Measurements from ENCODE around the gene DTNB.
"Not testable (repeated sequence)": the region's sequence is repeated elsewhere in the genome, so short reads cannot be mapped to it uniquely, and the experiment has no call there.

DTNB gene

DNA sequence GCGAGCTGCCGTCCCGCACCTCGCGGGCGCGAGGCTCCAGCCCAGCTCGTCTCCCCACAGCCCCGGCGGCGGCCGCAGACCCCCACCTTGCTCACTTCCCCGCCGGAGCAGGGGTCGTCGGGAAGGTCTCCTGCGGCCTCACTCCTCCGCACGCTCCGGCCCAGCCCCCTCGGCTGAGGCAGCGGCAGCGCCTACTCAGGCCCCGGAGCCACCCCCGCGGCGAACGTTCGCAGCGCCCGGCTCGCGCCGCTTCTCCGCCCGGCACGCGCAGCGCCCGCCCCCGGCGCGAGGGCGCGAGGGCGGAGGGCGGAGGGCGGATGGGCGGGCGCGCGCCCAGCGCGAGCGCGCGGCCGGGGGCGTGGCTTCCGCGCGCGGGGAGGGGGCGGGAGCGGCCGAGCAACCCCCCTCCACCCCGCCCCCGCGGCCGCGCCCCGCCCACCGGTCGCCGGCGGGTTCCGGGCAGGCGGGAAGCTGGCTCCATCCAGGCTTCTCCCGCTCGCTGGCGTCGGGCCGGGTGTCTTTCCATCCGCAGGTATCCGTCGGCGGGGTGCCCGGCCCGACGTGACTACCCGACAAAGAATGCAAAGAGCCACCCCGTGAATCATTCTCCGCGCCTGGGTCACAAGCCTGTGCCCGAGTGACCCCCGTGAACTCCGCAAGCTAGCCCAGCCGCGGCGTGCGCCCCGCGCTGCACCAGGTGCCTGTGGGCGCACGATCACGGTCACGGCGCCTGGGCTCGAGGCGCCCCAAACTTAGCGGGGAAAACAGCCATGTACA lies at the start of gene DTNB:
Gene DTNB (minus strand): TSS at position 278 of the 777 bp plus-strand sequence. CDS start 20,917 bp downstream, outside the sequence.
- DNase-seq = peak; percentile 72

GRCh38 chr2:25722224-25722623 lies 48.8 kb upstream of the DTNB start:
- no peak for DNase-seq

DNA sequence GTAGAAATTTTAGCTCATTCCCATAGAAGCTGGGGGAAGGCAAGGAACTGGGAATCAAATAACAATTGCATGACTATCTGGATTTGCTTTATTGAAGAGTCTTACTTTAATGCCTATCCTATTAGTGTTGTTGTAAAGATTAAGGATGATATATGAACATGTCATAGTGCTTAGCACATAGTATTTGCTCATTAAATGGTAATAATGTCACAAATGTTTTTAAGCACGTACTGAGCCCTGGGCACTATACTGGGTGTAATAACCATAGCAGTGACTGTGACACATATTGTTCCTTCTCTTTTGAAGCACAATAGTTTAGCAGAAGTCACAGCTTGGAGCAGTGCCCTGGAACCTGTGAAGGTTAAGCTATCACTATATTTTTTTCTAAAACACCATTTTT lies 47.2 kb upstream of the DTNB start:
- DNase-seq = no peak

DNA sequence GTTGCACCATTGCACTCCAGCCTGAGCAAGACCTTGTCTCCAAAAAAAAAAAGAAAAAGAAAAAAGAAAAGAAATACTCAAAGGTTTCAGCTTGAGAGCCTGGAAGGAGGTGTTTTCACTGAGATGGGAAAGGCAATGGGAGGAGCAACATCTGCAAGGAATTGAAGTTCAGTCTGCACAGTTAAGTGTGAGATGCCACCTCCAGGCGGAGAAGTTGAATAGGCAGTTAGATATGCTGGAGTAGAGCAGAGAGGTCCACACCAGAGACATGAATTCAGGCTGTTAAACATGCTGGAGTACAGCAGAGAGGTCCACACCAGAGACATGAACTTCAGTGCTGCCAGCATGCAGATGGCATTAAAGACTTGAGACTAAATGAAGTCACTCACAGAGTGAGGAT lies 41.4 kb upstream of the DTNB start:
- no peak for DNase-seq

GRCh38 chr2:25712455-25712854 lies 39.1 kb upstream of the DTNB start:
- DNase-seq = no peak

GRCh38 chr2:25711675-25712354 lies 38.4 kb upstream of the DTNB start:
- DNase-seq = no peak

DNA sequence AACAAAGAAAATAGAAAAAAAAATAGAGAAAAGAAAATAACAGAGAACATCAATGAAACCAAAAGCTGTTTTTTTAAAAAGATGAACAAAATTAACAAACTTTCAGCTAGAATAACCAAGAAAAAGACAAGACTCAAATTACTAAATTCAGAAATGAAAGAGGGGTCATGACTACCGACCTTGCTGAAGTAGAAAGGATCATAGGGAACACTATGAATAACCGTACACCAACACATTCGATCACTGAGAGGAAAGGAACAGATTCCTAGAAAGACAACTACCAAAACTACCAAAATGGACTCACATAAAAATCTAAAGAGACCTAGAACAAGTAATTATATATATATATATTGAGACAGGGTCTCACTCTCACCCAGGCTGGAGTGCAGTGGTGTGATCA lies 37.4 kb upstream of the DTNB start:
- DNase-seq = no peak

GRCh38 chr2:25709349-25709748 lies 36.0 kb upstream of the DTNB start:
- DNase-seq = no peak

DNA sequence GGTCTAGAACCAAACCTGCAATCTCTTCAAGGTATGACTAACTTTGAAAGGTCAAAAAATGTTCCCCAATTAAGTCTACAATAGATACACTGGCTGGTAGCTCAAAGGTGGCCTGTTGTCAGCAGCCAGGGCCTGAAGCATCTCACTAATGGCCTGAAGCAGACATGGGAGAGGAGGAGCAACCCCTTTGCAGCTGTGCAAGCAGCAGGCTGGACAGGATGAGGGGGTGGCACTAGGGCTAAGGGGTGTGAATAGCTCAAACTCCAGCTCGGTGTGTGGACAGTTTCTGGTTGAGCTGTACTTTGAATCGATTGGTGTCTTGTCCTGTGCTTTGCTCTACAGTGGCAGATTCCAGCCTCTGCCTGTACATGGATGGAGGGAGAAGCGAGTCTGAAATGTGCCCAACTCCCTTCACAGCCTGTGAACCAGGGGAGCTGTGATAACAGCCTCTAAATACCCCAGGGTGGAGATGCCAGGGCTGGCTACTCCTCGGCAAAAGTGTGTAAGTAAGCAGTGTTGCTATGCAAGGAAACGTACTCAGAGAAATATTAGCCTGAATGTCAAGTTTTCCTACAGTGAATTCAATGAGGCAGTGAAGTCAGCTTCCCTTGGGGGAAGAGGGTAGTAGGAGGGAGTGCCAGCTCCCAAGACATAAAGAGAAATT lies 34.7 kb upstream of the DTNB start:
- no peak for DNase-seq

- not testable (repeated sequence) for DNase-seq
Measured at GRCh38 chr2:25705575-25705974, 32.2 kb upstream of the DTNB start.

GRCh38 chr2:25701801-25702200 lies 28.4 kb upstream of the DTNB start:
- DNase-seq = no peak

- DNase-seq = peak; percentile 47
Measured at GRCh38 chr2:25700221-25700660, 26.9 kb upstream of the DTNB start.

DNA sequence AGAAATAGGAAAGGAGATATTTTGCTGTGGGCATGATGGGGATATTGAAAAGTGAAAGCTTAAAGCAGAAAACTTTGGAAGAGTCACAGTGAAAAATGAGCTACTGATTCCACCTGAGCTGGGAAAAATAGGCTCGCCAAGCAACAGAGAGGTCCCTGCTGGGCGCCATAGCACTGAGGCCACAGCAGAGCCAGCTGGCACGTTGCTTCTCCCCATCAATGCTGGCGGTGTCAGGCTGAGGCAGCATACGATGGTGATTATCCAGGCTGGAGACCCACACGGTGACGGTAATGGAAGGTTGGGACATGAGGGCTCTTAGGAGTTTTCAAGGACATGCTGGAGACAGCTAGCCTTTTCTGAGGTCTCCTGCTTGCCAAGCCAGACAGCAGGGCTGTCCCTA lies 25.8 kb upstream of the DTNB start:
- no peak for DNase-seq

DNA sequence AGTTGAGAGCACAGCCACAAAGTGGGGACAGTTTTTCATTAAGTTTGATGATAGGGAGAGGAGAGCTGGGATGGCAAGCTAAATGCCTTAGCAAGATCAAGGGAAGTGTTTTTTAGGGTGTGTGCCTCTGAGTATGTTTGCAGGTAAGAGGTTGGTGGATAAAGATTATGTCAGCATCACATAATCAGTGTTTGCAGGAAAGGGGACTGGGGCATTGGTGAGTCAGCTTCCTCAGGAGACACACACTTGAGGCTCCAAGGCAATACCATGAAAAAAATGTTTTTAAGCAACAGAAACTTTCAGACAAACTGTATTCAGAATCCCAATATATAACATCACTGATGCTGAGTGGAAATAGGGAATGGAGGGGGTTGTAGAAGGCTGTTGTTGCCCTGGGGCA lies 25.4 kb upstream of the DTNB start:
- DNase-seq = no peak

GRCh38 chr2:25697559-25698341 lies 24.4 kb upstream of the DTNB start:
- no peak for DNase-seq

DNA sequence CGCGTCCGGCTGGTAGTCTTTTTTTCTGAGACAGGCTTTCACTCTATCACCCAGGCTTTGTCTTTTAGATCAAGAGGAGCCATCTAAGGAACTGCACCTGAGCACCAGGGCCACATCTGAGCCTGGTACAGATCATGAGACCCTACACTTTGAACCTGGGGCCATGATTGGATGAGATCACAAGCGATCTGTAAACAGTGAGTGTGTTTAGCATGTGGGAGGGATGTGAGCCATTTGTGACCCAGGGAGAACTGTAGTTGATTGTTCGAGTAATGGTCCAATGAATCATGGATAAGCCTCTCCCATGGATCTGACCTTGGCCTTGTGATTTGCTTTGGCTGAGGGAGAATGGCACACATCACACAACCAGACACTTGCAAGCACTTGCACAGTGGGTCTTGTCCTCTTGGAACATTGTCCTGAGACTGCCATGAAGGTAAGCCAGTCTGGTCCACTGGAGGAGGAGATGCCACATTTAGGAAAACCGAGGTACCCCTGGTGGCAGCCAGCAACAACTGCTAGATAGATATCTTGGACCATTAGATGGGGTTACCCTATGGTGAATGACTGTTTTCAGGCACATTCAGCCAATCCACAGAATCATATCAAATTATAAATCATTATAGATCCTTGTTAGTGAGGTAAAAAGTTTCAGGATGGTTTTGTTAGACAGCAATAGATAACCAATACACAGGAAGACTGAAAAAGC lies 19.5 kb upstream of the DTNB start:
- no peak for DNase-seq

DNA sequence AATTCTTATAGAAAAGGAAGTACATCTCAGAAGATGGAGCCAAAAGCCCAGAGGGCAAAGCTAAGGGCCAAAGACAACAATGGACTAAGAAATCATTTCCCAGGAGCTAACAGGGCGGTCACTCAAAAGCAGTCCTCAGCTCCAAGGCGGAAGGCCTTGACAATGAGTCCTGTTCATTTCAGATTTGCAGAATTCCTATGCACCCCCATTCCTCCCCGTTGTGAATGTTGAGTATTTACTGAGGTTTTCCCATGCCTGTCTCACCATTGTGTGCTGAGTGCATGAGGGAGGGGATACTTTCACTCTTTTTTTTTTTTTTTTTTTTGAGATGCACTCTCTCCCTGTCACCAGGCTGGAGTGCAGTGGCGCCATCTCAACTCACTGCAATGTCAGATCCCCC lies 18.8 kb upstream of the DTNB start:
- DNase-seq = no peak

GRCh38 chr2:25690058-25690457 lies 16.7 kb upstream of the DTNB start:
- DNase-seq = peak; percentile 72

DNA sequence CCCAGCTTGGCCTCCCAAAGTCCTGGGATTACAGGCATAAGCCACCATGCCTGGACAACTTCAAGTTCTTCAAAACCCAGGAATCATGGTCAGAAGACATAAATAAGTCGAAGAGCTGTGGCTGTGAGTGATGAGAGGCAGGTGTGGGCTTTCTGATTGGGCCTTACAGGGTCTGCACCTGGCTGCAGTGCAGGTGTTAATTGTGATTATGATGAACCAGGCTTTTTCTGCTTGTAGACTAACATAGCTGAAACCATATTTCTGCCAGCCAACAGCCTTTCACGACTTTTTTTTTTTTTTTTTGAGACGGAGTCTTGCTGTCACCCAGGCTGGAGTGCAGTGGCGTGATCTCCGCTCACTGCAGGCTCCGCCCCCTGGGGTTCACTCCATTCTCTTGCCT lies 14.9 kb upstream of the DTNB start:
- no peak for DNase-seq

DNA sequence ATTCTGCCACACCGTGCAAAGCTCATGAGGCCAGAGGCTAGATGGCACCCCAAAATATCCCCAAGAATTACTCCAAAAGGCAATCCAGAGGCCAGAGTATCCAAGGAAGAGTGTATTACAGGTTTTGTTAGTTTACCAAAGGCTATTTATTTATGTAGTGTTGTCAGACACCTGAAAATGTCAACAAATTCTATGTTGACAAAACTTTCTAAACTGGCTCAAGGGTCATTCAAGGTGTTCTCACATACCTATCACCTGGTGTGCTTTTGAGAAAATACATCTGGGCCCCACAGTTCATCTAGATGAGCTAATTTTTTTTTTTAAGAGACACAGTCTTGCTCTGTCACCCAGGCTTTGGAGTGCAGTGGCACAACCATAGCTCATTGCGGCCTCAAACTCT lies 12.4 kb upstream of the DTNB start:
- no peak for DNase-seq

GRCh38 chr2:25684577-25685473 lies 11.4 kb upstream of the DTNB start:
- DNase-seq = no peak

All from fibroblast of skin of right biceps (primary cell).